Esophagus muscularis mucosa (tissue), 3 donors: ENCODE results near the gene CFAP221.

ENCODE experiments used
- CTCF ChIP-seq, 3 experiments: fragments of 200-600 bp in 2 of 3; fragments of 450-650 bp in 1 of 3; sonication (generic) in 2 of 3; IDR thresholded peaks; one replicate each; pipeline ENCODE4 v1.5.1; 2017 to 2019; ENCODE audit warnings: antibody characterized with exemption in 3 of 3, mild to moderate bottlenecking in 2 of 3, moderate library complexity in 1 of 3
- EP300 ChIP-seq: sonication (generic); formaldehyde crosslinking; IDR thresholded peaks from one replicate; pipeline ENCODE4 v1.6.1; 2017; ENCODE audit warnings: antibody characterized with exemption

- TF ChIP-seq CTCF (IDR thresholded peaks at IDR 0.05) (peak; percentile 89 to 97 (median 91)), EP300 (no peak)
These were observed 158.7 kb downstream of the CFAP221 start for GRCh38 chr2:119702918-119703401.
